Smooth muscle cell (in vitro differentiated cells): ENCODE data around the gene HPS3. TPM values are rescaled to one million over a fixed set of nuclear protein-coding genes. Genes with fewer than 3 reads are reported as not detected.

Source experiments
- polyA plus RNA-seq: library from polyadenylated mRNA; unstranded; fragments of >200 nt; fragmentation: Nextera tagmentation; extraction: Ambion mirVana; gene quantifications from 2 replicates; pipeline ENCODE4 v1.2.1, GENCODE V29; 2016
- small RNA-seq: library from RNA; depleted of rRNA; stranded (forward); fragments of <200 nt; gene quantifications from one replicate; pipeline ENCODE3, GENCODE V24; 2014
- total RNA-seq: library from RNA; depleted of rRNA; stranded (reverse); fragments of >200 nt; gene quantifications from 2 replicates; pipeline ENCODE4 v1.2.3, GENCODE V29; 2014

Gene HPS3
- total and polyA plus RNA-seq, 2 experiments from 2014 or later: 12.3 to 25.4 TPM

Small RNA genes lying within 50 kb of the gene (small RNA-seq; reads per million reads assigned to genes)
- gene RF00019: not detected

Other genes starting within 250 kb of the HPS3 start
- 23.4 and 29.8 TPM in 2 replicates for gene GYG1, start 138.1 kb upstream of the HPS3 start, total RNA-seq
- 13.6 and 15.8 TPM in 2 replicates for gene GYG1, start 138.1 kb upstream of the HPS3 start, polyA plus RNA-seq
- 34.9 and 56.3 TPM in 2 replicates for gene HLTF, start 43.1 kb upstream of the HPS3 start, total RNA-seq
- gene HLTF, start 43.1 kb upstream of the HPS3 start, polyA plus RNA-seq: 23.2 and 24.2 TPM in 2 replicates
- gene CP, start 92.2 kb downstream of the HPS3 start, total RNA-seq: 2.5 and 2.6 TPM in 2 replicates
- gene CP, start 92.2 kb downstream of the HPS3 start, polyA plus RNA-seq: 0.67 TPM in 1 of 2 replicates, not detected in the other
- gene TM4SF18, start 204.0 kb downstream of the HPS3 start, total RNA-seq: 0.40 and 0.58 TPM in 2 replicates
- 0.37 and 0.86 TPM in 2 replicates for gene TM4SF18, start 204.0 kb downstream of the HPS3 start, polyA plus RNA-seq
- 113 and 134 TPM in 2 replicates for gene TM4SF1, start 248.0 kb downstream of the HPS3 start, total RNA-seq
- gene TM4SF1, start 248.0 kb downstream of the HPS3 start, polyA plus RNA-seq: 37.5 and 83.3 TPM in 2 replicates